Psoas muscle (tissue), 8 donors: ENCODE measurements around the gene PAPSS1. TPM values are rescaled to one million over a fixed set of nuclear protein-coding genes. Genes with fewer than 3 reads are reported as not detected.

Source experiments
- ATAC-seq, 4 donors: fragments of 200-7000 bp; cut with Tn5 transposase; one replicate each; pipeline ENCODE4 v1.9.1; 2020; ENCODE audit warnings: moderate library complexity in 3 of 4, mild to moderate bottlenecking in 2 of 4
- DNase-seq, 2 donors: peaks; one replicate each; pipeline ENCODE4 v3.0.0-alpha.2; 2020
- H3K27ac ChIP-seq: fragments of 200-600 bp; one replicate; pipeline ENCODE4 v1.8.0; 2022
- H3K27me3 ChIP-seq, 3 donors: fragments of 200-600 bp in 1 of 3; one replicate each; pipeline versions ENCODE4 v1.6.1 to v1.8.0; 2013 to 2022; ENCODE audit warnings: low read length in 2 of 3, mild to moderate bottlenecking in 2 of 3, moderate library complexity in 1 of 3; ENCODE audit not compliant: insufficient read depth in 3 of 3
- H3K36me3 ChIP-seq, 2 donors: fragments of 200-600 bp in 1 of 2; one replicate each; pipeline versions ENCODE4 v1.6.1 to v1.8.0; 2013 to 2022; ENCODE audit warnings: low read depth in 1 of 2, mild to moderate bottlenecking in 1 of 2, moderate library complexity in 1 of 2; ENCODE audit not compliant: insufficient read depth in 1 of 2
- H3K4me1 ChIP-seq: fragments of 200-600 bp; one replicate; pipeline ENCODE4 v1.8.0; 2022
- H3K4me3 ChIP-seq: fragments of 200-600 bp; one replicate; pipeline ENCODE4 v1.8.0; 2022; ENCODE audit warnings: mild to moderate bottlenecking
- H3K9me3 ChIP-seq: fragments of 200-600 bp; one replicate; pipeline ENCODE4 v1.8.0; 2022
- WGBS, 3 donors: extraction: QIAGEN DNeasy Blood & Tissue Kit; methylation state at CpG; one replicate each; pipeline versions ENCODE4 v1.1.6 to v1.1.7; 2013; 5-methylcytosine and 5-hydroxymethylcytosine counted together
- intact Hi-C, 2 donors: fragments of 100-400 bp; cut with DNase I; formaldehyde crosslinking; loops; one replicate each; pipeline versions ENCODE4 v1.11.0 to v1.14.2; 2022
- polyA plus RNA-seq, 3 donors: library from polyadenylated mRNA; stranded (reverse); fragments of 200-250 nt; gene quantifications; one replicate each; pipeline ENCODE4 v1.2.3, GENCODE V29; 2013
- total RNA-seq, 4 donors: library from RNA; stranded (reverse); fragmentation: NEBNext Ultra II Directional in 2 of 4; extraction: Animal tissue kit (Norgen Biotek cat#: 25700) in 2 of 4; gene quantifications; one replicate each; pipeline versions ENCODE4 v1.2.1 to v1.2.4, GENCODE V29; 2021 to 2023
- TF ChIP-seq, protein P1 (sequence below): fragments of 200-600 bp; IDR thresholded peaks from one replicate; pipeline ENCODE4 v1.8.0; 2022; ENCODE audit warnings: antibody characterized with exemption
- donor health status: healthy with polysubstance abuse.
- donor health status: DM: no; HTN: no; CAD: no; lungs with moderate emphysema.
- donor health status: Bipolar disorder and iron deficiency.
- donor health status: healthy.
- donor health status: DM: yes; HTN: yes; CAD: no.
- donor health status: DM: no; HTN: no; CAD: no.
- donor health status: DM: no; HTN: no; CAD: no.
- donor health status: DM: yes; HTN: yes; CAD: no.

The PAPSS1 gene
- total and polyA plus RNA-seq, 7 donors, result 4.0 to 10.8 (median 5.5) TPM

GRCh38 chr4:107619066-107619465 is 101.0 kb downstream of the PAPSS1 start:
- no peaks in the 10 kb centered on the region for H3K4me1 ChIP-seq
- no peak overlapping the region for H3K4me3 ChIP-seq
- peaks cover 6% of the 10 kb centered on the region for H3K9me3 ChIP-seq
- no peaks in the 10 kb centered on the region for H3K27me3 ChIP-seq
- intact Hi-C loops, result no loop called here
- TF ChIP-seq, protein P1, sequence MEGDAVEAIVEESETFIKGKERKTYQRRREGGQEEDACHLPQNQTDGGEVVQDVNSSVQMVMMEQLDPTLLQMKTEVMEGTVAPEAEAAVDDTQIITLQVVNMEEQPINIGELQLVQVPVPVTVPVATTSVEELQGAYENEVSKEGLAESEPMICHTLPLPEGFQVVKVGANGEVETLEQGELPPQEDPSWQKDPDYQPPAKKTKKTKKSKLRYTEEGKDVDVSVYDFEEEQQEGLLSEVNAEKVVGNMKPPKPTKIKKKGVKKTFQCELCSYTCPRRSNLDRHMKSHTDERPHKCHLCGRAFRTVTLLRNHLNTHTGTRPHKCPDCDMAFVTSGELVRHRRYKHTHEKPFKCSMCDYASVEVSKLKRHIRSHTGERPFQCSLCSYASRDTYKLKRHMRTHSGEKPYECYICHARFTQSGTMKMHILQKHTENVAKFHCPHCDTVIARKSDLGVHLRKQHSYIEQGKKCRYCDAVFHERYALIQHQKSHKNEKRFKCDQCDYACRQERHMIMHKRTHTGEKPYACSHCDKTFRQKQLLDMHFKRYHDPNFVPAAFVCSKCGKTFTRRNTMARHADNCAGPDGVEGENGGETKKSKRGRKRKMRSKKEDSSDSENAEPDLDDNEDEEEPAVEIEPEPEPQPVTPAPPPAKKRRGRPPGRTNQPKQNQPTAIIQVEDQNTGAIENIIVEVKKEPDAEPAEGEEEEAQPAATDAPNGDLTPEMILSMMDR, result no peak
- 33 to 41% (median 38%) methylated on average over 2 of the region's 2 CpGs for WGBS, 3 donors
- H3K36me3 ChIP-seq, result peaks cover 0 to 2% of the 10 kb centered on the region in 2 donors
- DNase-seq (peak in 1 of 2 donors; percentile 14), ATAC-seq (peak in 3 of 4 donors; percentile 47 to 67 (median 53))
- no peak overlapping the region for H3K27ac ChIP-seq

DNA sequence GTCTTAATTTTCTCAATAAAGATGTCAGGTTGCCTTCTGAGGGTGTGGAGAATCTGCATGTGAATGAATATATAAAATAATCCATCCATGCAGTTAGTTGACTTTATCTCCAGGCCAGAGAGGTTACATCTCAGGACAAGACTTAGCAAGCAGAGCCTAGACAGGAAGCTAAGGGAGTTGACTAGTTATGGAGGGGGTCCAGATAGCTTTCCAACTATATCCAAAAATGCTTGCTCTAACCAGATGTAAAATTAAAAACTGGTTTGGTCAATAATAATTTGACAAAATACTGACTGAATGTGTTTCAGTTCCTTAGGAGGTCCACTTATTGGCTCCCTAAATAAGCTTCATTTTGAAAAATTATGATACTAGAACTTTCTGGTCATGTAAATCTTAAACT is 101.4 kb downstream of the PAPSS1 start:
- intact Hi-C loops, result no loop called here
- Histone ChIP-seq H3K27ac (no peak overlapping the region), H3K27me3 (no peaks in the 10 kb centered on the region), H3K4me3 (no peak overlapping the region), H3K9me3 (peaks cover 6% of the 10 kb centered on the region), H3K4me1 (no peaks in the 10 kb centered on the region), H3K36me3 (peaks cover 0 to 6% of the 10 kb centered on the region in 2 donors)
- DNase-seq (no peak), ATAC-seq (no peak)
- TF ChIP-seq, protein P1, result no peak

- DNase-seq (no peak), ATAC-seq (no peak)
- H3K4me1 ChIP-seq, result no peaks in the 10 kb centered on the region
- TF ChIP-seq, protein P1, result no peak
- H3K36me3 ChIP-seq, result peaks cover 0 to 13% of the 10 kb centered on the region in 2 donors
- H3K4me3 ChIP-seq, result no peak overlapping the region
- WGBS, 3 donors, result 96 to 99% (median 97%) methylated on average over 3 of the region's 3 CpGs
- H3K27ac ChIP-seq, result no peak overlapping the region
- intact Hi-C loops, result no loop called here
- no peaks in the 10 kb centered on the region for H3K27me3 ChIP-seq
- peaks cover 6% of the 10 kb centered on the region for H3K9me3 ChIP-seq
Measured at GRCh38 chr4:107616838-107617389, 103.1 kb downstream of the PAPSS1 start.

DNA sequence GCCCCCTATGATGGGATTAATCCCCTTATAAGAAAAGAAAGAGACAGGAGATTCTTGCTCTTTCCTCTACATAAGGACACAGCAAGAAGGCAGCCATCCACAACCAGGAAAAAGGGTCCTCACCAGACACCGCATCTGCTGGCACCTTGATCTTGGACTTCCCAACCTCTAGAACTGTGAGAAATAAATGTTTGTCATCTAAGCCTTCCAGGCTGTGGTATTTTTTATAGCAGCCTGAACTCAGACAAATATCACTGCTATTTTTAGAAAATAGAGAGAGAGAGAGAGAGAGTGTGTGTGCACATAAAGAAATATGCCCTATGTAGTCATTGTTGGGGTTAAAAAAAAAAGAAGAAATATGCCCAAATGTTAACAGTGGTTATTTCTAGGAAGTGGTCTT is 104.2 kb downstream of the PAPSS1 start:
- Histone ChIP-seq H3K9me3 (peaks cover 6% of the 10 kb centered on the region), H3K4me3 (no peak overlapping the region), H3K36me3 (peaks cover 0 to 13% of the 10 kb centered on the region in 2 donors), H3K4me1 (no peaks in the 10 kb centered on the region), H3K27ac (no peak overlapping the region), H3K27me3 (no peaks in the 10 kb centered on the region)
- WGBS, 3 donors, result 65 to 81% (median 73%) methylated on average over 1 of the region's 1 CpG
- intact Hi-C loops, result no loop called here
- ATAC-seq, result no peak
- no peak for DNase-seq
- TF ChIP-seq, protein P1, result no peak

GRCh38 chr4:107603430-107603829 is 116.6 kb downstream of the PAPSS1 start:
- H3K27me3 ChIP-seq, result no peaks in the 10 kb centered on the region
- H3K9me3 ChIP-seq, result no peaks in the 10 kb centered on the region
- no peaks in the 10 kb centered on the region for H3K4me1 ChIP-seq
- H3K36me3 ChIP-seq, result no peaks in the 10 kb centered on the region
- TF ChIP-seq, protein P1, result no peak
- ATAC-seq (no peak), DNase-seq (no peak)
- 80 to 86% (median 85%) methylated on average over 4 of the region's 4 CpGs for WGBS, 3 donors
- H3K27ac ChIP-seq, result no peak overlapping the region
- no peak overlapping the region for H3K4me3 ChIP-seq
- intact Hi-C loops, result no loop called here
